WTC11 (cell line): ENCODE measurements around the gene TFDP1. TPM values are rescaled to one million over a fixed set of nuclear protein-coding genes. Genes with fewer than 3 reads are reported as not detected.

Experiments used
- ATAC-seq: fragments of 200-7000 bp; cut with Tn5 transposase; 2 replicates; pipeline ENCODE4 v1.10.0; 2021; ENCODE audit warnings: mild to moderate bottlenecking, moderate library complexity
- CTCF ChIA-PET: fragments of 300-600 bp; sonication (Branson Sonifier 250); formaldehyde crosslinking; loops from one replicate; lab custom pipeline; 2021; ENCODE audit warnings: antibody characterized with exemption; lab: Charles Lee
- POLR2A ChIA-PET: fragments of 350-600 bp; sonication (Branson Sonifier 250); formaldehyde crosslinking; loops from one replicate; lab custom pipeline; 2021; ENCODE audit warnings: antibody characterized with exemption; lab: Charles Lee
- DNase-seq: peaks from one replicate; pipeline ENCODE4 v3.0.0; 2021; ENCODE audit warnings: low spot score
- H3K27ac Mint-ChIP-seq: 2 replicates; pipeline ENCODE4 v1.8.0; 2021; ENCODE audit warnings: mixed read lengths
- H3K27me3 Mint-ChIP-seq: 2 replicates; pipeline ENCODE4 v1.8.0; 2021; ENCODE audit warnings: low read depth, mild to moderate bottlenecking, moderate library complexity, mixed read lengths
- H3K36me3 Mint-ChIP-seq: 2 replicates; pipeline ENCODE4 v1.8.0; 2021; ENCODE audit warnings: mixed read lengths
- H3K4me1 Mint-ChIP-seq: 2 replicates; pipeline ENCODE4 v1.8.0; 2022; ENCODE audit warnings: mixed read lengths
- H3K4me3 Mint-ChIP-seq: 2 replicates; pipeline ENCODE4 v1.8.0; 2021; ENCODE audit warnings: mild to moderate bottlenecking, moderate library complexity, mixed read lengths
- H3K9me3 Mint-ChIP-seq: 2 replicates; pipeline ENCODE4 v1.8.0; 2021; ENCODE audit warnings: mixed read lengths
- ATF1 ChIP-seq: sonication (generic); formaldehyde crosslinking; IDR thresholded peaks from 2 replicates; pipeline ENCODE4 v1.8.1; 2023; ENCODE audit warnings: mild to moderate bottlenecking, moderate library complexity, missing genetic modification reagents
- CBFB ChIP-seq: sonication (generic); formaldehyde crosslinking; IDR thresholded peaks from 2 replicates; pipeline ENCODE4 v1.8.1; 2022; ENCODE audit warnings: mild to moderate bottlenecking, low read depth, missing genetic modification reagents
- CREB1 ChIP-seq: sonication (generic); formaldehyde crosslinking; IDR thresholded peaks from 2 replicates; pipeline ENCODE4 v1.8.0; 2023; ENCODE audit warnings: mild to moderate bottlenecking, missing genetic modification reagents
- GRHL2 ChIP-seq: fragments of 250-450 bp; sonication (Bioruptor Pico); IDR thresholded peaks from 2 replicates; pipeline ENCODE4 v1.8.0; 2022; ENCODE audit warnings: mild to moderate bottlenecking, moderate library complexity; ENCODE audit not compliant: insufficient replicate concordance, severe bottlenecking
- MYBL2 ChIP-seq: sonication (generic); formaldehyde crosslinking; IDR thresholded peaks from 2 replicates; pipeline ENCODE4 v1.8.1; 2023; ENCODE audit warnings: mild to moderate bottlenecking, moderate library complexity, missing genetic modification reagents
- NFATC4 ChIP-seq: fragments of 250-450 bp; sonication (Bioruptor Pico); IDR thresholded peaks from 2 replicates; pipeline ENCODE4 v1.9.0; 2021; ENCODE audit warnings: mild to moderate bottlenecking
- RORB ChIP-seq: fragments of 250-450 bp; sonication (Bioruptor Pico); IDR thresholded peaks from 2 replicates; pipeline ENCODE4 v1.9.0; 2021; ENCODE audit warnings: mild to moderate bottlenecking
- TEAD4 ChIP-seq: sonication (generic); formaldehyde crosslinking; IDR thresholded peaks from 2 replicates; pipeline ENCODE4 v1.8.0; 2022; ENCODE audit warnings: mild to moderate bottlenecking, missing genetic modification reagents
- TP53 ChIP-seq: sonication (generic); formaldehyde crosslinking; IDR thresholded peaks from 2 replicates; pipeline ENCODE4 v1.8.1; 2023; ENCODE audit warnings: mild to moderate bottlenecking, missing genetic modification reagents
- ZNF121 ChIP-seq: sonication (generic); formaldehyde crosslinking; IDR thresholded peaks from 2 replicates; pipeline ENCODE4 v1.8.0; 2023; ENCODE audit warnings: missing genetic modification reagents
- ZNF423 ChIP-seq: fragments of 250-450 bp; sonication (Bioruptor Pico); IDR thresholded peaks from 2 replicates; pipeline ENCODE4 v2.1.2; 2022; ENCODE audit warnings: mild to moderate bottlenecking, moderate library complexity
- total RNA-seq: library from RNA; stranded (reverse); gene quantifications from 3 replicates; pipeline ENCODE4 v1.2.3, GENCODE V29; 2021
- TF ChIP-seq, protein P1 (sequence below): sonication (generic); formaldehyde crosslinking; IDR thresholded peaks from 2 replicates; pipeline ENCODE4 v1.8.1; 2022; ENCODE audit warnings: mild to moderate bottlenecking, moderate library complexity, missing genetic modification reagents
- TF ChIP-seq, protein P2 (sequence below): fragments of 250-450 bp; sonication (Bioruptor Pico); IDR thresholded peaks from 2 replicates; pipeline ENCODE4 v2.1.2; 2022; ENCODE audit warnings: mild to moderate bottlenecking, moderate library complexity
- TF ChIP-seq, protein P3 (sequence below): sonication (generic); formaldehyde crosslinking; conservative IDR thresholded peaks from 2 replicates; pipeline ENCODE4 v1.8.1; 2023; ENCODE audit warnings: mild to moderate bottlenecking, low read depth, missing genetic modification reagents, moderate library complexity
- TF ChIP-seq, protein P4 (sequence below): fragments of 250-450 bp; sonication (Bioruptor Pico); IDR thresholded peaks from 2 replicates; pipeline ENCODE4 v1.8.0; 2021; ENCODE audit warnings: mild to moderate bottlenecking
- TF ChIP-seq, protein P5 (sequence below): sonication (generic); formaldehyde crosslinking; IDR thresholded peaks from 2 replicates; pipeline ENCODE4 v1.8.1; 2022; ENCODE audit warnings: low read depth, missing genetic modification reagents, borderline replicate concordance
- TF ChIP-seq, protein P6 (sequence below): sonication (generic); formaldehyde crosslinking; IDR thresholded peaks from 2 replicates; pipeline ENCODE4 v1.8.1; 2022; ENCODE audit warnings: mild to moderate bottlenecking, missing genetic modification reagents, moderate library complexity, borderline replicate concordance

TFDP1 gene
- total RNA-seq, 1 experiment from 2014 or later = 61.2 TPM

DNA sequence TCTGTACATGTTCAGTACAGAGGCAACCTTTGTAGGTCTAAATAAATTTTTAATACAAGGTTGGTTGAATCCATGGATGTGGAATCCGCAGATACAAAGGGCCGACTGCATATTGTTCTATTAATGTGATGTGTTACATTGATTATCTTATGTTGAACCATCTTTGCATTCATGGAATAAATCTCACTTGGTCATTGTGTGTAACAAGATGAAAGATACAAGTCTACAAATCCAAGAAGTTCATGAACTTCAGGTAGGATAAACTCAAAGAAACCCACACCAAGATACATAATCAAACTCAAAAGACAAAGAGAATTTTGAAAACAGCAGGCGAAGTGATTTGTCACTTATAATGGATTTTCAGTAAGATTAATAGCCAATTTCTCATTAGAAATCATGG is 8.0 kb upstream of the TFDP1 start:
- POLR2A ChIA-PET = no interaction called here

DNA sequence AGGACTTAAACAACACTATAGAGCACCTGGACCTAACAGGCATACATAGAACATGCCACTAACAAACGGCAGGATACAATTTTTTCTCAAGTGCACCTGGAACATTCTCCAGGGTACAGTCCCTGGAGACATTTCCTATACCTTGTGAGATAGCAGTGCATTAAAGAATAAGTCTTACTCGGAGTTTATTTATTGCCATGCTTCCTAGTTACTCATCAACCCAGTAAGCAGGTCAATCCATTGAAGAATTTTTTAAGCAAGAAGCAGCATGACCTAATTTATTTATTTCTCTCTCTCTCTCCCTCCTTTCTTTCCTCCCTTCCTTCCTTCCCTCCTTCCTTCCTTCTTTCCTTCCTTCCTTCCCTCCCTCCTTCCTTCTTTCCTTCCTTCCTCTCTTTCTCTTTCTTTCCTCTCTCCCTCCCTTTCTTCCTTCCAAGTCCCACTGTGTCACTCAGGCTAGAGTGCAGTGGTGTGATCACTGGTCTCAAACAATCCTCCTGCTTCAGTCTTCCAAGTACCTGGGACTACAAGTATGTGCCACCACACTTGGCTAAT is 6.6 kb upstream of the TFDP1 start:
- Mint-ChIP-seq H3K27ac (no peak overlapping the region), H3K4me3 (no peak overlapping the region), H3K9me3 (peaks cover 13% of the 10 kb centered on the region), H3K27me3 (no peaks in the 10 kb centered on the region), H3K4me1 (no peaks in the 10 kb centered on the region), H3K36me3 (no peaks in the 10 kb centered on the region)
- DNase-seq = no peak
- ATAC-seq = no peak
- TF ChIP-seq, protein P1, sequence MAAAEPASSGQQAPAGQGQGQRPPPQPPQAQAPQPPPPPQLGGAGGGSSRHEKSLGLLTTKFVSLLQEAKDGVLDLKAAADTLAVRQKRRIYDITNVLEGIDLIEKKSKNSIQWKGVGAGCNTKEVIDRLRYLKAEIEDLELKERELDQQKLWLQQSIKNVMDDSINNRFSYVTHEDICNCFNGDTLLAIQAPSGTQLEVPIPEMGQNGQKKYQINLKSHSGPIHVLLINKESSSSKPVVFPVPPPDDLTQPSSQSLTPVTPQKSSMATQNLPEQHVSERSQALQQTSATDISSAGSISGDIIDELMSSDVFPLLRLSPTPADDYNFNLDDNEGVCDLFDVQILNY = no peak
- TF ChIP-seq ZNF121 (CRISPR knock-in tag) = no peak
- CTCF ChIA-PET = no interaction called here
- POLR2A ChIA-PET = no interaction called here

More for the DNA sequence above, 8.0 kb upstream of the TFDP1 start:
- TF ChIP-seq ATF1 (no peak), CBFB (CRISPR knock-in tag) (no peak), CREB1 (no peak), GRHL2 (CRISPR knock-in tag) (no peak)
- TF ChIP-seq, protein P2, sequence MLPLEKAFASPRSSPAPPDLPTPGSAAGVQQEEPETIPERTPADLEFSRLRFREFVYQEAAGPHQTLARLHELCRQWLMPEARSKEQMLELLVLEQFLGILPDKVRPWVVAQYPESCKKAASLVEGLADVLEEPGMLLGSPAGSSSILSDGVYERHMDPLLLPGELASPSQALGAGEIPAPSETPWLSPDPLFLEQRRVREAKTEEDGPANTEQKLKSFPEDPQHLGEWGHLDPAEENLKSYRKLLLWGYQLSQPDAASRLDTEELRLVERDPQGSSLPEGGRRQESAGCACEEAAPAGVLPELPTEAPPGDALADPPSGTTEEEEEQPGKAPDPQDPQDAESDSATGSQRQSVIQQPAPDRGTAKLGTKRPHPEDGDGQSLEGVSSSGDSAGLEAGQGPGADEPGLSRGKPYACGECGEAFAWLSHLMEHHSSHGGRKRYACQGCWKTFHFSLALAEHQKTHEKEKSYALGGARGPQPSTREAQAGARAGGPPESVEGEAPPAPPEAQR (CRISPR knock-in tag) = no peak
- Mint-ChIP-seq H3K4me3 (no peak overlapping the region), H3K27me3 (no peaks in the 10 kb centered on the region), H3K36me3 (no peaks in the 10 kb centered on the region), H3K4me1 (no peaks in the 10 kb centered on the region), H3K9me3 (peaks cover 20% of the 10 kb centered on the region), H3K27ac (no peak overlapping the region)
- ATAC-seq = no peak
- no peak for DNase-seq
- CTCF ChIA-PET = no interaction called here

DNA sequence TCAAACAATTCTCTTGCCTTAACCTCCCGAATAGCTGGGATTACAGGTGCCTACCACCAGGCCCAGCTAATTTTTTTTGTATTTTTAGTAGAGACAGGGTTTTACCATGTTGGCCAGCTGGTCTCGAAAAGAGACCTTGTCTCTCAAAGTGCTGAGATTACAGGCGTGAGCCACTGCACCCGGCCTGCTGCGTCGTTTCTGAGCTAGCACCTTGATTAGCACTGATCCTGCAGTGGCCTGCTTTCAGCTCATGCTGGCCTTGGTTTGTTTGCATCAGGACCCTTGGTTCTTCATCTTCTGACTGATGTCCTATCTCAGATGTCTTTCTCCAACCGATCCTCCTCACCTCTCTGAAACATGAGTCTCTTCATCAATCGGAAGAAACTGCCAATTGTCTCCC is 4.9 kb upstream of the TFDP1 start:
- H3K27ac Mint-ChIP-seq = no peak overlapping the region
- H3K4me3 Mint-ChIP-seq = no peak overlapping the region
- ChIA-PET POLR2A (no interaction called here), CTCF (interaction anchor here (1.5 kb wide), 1 partner anchor 17 kb away, joined by 4 read pairs; no protein-coding TSS in a partner anchor)
- H3K27me3 Mint-ChIP-seq = no peaks in the 10 kb centered on the region
- ATAC-seq (no peak), DNase-seq (no peak)
- peaks cover 8% of the 10 kb centered on the region for H3K9me3 Mint-ChIP-seq
- H3K36me3 Mint-ChIP-seq = no peaks in the 10 kb centered on the region
- H3K4me1 Mint-ChIP-seq = 0 out of 2 replicates have a peak, but pooled peaks cover 3% of the 10 kb centered on the region
- TF ChIP-seq, protein P3, sequence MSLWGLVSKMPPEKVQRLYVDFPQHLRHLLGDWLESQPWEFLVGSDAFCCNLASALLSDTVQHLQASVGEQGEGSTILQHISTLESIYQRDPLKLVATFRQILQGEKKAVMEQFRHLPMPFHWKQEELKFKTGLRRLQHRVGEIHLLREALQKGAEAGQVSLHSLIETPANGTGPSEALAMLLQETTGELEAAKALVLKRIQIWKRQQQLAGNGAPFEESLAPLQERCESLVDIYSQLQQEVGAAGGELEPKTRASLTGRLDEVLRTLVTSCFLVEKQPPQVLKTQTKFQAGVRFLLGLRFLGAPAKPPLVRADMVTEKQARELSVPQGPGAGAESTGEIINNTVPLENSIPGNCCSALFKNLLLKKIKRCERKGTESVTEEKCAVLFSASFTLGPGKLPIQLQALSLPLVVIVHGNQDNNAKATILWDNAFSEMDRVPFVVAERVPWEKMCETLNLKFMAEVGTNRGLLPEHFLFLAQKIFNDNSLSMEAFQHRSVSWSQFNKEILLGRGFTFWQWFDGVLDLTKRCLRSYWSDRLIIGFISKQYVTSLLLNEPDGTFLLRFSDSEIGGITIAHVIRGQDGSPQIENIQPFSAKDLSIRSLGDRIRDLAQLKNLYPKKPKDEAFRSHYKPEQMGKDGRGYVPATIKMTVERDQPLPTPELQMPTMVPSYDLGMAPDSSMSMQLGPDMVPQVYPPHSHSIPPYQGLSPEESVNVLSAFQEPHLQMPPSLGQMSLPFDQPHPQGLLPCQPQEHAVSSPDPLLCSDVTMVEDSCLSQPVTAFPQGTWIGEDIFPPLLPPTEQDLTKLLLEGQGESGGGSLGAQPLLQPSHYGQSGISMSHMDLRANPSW (CRISPR knock-in tag) = no peak
- TF ChIP-seq TEAD4 = no peak
- TF ChIP-seq, protein P4, sequence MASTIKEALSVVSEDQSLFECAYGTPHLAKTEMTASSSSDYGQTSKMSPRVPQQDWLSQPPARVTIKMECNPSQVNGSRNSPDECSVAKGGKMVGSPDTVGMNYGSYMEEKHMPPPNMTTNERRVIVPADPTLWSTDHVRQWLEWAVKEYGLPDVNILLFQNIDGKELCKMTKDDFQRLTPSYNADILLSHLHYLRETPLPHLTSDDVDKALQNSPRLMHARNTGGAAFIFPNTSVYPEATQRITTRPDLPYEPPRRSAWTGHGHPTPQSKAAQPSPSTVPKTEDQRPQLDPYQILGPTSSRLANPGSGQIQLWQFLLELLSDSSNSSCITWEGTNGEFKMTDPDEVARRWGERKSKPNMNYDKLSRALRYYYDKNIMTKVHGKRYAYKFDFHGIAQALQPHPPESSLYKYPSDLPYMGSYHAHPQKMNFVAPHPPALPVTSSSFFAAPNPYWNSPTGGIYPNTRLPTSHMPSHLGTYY = no peak
- TF ChIP-seq NFATC4 = no peak
- TF ChIP-seq, protein P2 (CRISPR knock-in tag) = no peak
- TF ChIP-seq, protein P5, sequence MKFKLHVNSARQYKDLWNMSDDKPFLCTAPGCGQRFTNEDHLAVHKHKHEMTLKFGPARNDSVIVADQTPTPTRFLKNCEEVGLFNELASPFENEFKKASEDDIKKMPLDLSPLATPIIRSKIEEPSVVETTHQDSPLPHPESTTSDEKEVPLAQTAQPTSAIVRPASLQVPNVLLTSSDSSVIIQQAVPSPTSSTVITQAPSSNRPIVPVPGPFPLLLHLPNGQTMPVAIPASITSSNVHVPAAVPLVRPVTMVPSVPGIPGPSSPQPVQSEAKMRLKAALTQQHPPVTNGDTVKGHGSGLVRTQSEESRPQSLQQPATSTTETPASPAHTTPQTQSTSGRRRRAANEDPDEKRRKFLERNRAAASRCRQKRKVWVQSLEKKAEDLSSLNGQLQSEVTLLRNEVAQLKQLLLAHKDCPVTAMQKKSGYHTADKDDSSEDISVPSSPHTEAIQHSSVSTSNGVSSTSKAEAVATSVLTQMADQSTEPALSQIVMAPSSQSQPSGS (CRISPR knock-in tag) = no peak
- TF ChIP-seq MYBL2 = no peak
- no peak for TF ChIP-seq ZNF423
- no peak for TF ChIP-seq RORB (CRISPR knock-in tag)
- no peak for TF ChIP-seq TP53 (CRISPR knock-in tag)
- TF ChIP-seq, protein P6, sequence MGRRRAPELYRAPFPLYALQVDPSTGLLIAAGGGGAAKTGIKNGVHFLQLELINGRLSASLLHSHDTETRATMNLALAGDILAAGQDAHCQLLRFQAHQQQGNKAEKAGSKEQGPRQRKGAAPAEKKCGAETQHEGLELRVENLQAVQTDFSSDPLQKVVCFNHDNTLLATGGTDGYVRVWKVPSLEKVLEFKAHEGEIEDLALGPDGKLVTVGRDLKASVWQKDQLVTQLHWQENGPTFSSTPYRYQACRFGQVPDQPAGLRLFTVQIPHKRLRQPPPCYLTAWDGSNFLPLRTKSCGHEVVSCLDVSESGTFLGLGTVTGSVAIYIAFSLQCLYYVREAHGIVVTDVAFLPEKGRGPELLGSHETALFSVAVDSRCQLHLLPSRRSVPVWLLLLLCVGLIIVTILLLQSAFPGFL (CRISPR knock-in tag) = no peak
- TF ChIP-seq CBFB (CRISPR knock-in tag) = no peak
